LNCAP (cell line): Measurements from ENCODE around the gene ANKRA2.

Experiments used
- CTCF ChIP-seq: fragments of 450-650 bp; IDR thresholded peaks from 2 replicates; pipeline ENCODE4 v1.5.1; 2017; ENCODE audit warnings: mild to moderate bottlenecking

The ANKRA2 gene

DNA sequence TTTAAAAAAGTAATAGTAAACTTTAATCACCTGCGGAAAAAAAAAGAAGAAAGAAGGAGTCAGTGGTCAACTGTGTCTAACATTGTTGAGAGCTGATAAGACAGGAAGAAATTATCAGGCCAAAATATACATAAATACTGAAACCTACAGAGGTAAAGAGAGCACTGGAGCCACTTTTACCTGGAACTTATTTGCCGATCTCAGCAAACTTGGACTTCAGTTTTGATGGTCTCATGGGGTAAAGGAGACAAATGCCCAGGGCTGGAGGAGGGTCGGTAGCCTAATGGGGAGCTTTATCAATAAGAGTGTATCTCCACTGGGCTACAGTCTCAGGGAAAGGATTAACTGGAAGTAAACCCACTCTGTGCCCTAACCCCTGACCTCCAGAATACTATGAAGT is 33.9 kb upstream of the ANKRA2 start:
- no peak for TF ChIP-seq CTCF

- TF ChIP-seq CTCF, result peak; percentile 82
Observed at GRCh38 chr5:73596705-73597328, 31.4 kb upstream of the ANKRA2 start.

DNA sequence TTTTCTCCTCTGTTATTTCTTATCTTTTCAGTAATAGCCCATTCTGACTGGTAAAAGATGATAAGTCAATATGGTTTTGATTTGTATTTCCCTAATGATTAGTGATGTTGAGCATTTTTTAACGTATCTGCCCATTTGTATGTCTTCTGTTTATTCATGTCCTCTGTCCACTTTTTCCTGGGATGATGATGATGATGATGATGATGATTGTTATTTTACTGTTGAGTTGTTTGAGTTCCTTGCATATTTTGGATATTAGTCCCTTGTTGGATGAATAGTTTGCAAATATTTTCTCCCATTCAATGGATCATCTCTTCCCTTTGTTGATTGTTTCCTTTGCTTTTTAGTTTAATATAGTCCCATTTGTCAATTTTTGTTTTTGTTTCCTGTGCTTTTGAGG is 27.1 kb upstream of the ANKRA2 start:
- no peak for TF ChIP-seq CTCF

DNA sequence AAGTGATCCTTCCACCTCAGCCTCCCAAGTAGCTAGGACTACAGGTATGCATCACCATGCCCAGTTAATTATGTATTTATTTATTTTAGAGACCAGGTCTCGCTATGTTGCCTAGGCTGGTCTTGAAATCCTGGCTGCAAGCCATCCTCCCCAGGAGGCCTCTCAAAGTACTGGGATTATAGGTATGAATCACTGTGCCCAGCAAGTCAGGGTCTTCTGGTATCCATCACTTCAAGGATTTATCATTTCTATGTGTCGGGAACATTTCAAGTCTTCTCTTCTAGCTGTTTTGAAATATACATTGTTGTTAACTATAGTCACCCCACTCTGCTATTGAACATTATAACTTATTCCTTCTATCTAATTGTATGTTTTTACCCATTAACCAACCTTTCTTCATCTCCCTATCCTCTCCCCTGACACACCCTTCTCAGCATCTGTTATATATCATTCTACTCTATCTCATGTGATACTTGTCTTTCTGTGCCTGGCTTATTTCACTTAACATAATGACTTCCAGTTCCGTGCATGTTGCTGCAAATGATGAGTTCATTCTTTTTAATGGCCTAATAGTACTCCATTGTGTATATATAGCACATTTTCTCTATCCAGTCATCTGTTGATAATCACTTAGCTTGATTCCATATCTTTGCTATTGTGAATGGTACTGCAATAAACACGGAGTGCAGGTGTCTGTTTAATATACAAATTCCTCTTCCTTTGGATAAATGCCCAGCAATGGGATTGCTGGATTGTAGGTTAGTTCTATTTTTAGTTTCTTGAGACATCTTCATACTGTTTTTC is 26.5 kb upstream of the ANKRA2 start:
- no peak for TF ChIP-seq CTCF

DNA sequence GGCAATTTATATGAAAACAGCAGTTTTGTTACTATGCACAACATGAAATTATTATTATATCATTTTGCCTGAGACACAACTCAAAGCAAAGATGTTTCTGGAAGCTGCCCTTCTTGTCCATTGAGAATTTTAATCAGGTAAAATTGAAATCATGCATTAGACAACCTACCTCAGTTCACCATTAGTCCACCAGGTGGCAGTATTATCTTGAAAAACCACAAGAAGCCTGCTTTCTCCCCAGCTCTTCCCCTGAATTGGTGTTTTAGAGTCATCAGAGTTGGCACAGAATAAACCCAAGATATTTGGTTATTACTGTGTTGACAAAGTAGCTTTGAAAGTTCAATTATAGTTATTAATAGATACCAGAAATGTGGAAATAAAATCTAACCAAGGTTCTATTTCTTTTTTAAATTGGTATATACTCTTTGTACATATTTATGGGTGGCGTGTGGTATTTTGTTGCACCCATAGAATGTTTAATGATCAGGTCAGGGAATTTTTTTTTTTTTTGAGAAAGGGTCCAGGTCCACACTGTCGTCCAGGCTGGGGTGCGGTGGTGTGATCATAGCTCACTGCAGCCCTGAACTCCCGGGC is 25.8 kb upstream of the ANKRA2 start:
- peak; percentile 76 for TF ChIP-seq CTCF

DNA sequence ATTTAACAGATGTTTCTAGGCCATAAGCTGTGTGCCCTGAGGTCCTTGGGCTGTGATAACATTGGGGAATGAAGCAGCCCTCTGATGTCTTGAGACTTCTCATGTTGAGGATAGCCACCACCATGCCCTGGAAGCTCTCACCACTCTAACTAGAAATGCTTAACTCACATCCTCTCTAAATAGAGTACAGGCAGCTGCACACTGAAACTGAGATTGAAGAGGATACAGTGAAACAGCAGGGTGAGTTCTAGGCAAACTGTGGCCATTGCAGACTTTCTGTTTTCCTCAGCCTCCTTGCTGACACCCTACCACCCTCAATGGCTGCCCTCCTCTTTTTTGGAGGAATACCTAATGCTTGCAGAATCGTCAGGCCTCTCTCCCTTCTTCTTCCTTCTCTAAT is 22.5 kb upstream of the ANKRA2 start:
- TF ChIP-seq CTCF, result no peak

- TF ChIP-seq CTCF, result no peak
Observed at GRCh38 chr5:73582285-73583145, 17.1 kb upstream of the ANKRA2 start.
